ENCODE measurements around the gene C12orf56. TPM values are rescaled to one million over a fixed set of nuclear protein-coding genes. Genes with fewer than 3 reads are reported as not detected.
"Not testable (repeated sequence)": the region's sequence is repeated elsewhere in the genome, so short reads cannot be mapped to it uniquely, and the experiment has no call there.

C12orf56 gene
- total RNA-seq, 2 experiments from 2014 or later: not detected

DNA sequence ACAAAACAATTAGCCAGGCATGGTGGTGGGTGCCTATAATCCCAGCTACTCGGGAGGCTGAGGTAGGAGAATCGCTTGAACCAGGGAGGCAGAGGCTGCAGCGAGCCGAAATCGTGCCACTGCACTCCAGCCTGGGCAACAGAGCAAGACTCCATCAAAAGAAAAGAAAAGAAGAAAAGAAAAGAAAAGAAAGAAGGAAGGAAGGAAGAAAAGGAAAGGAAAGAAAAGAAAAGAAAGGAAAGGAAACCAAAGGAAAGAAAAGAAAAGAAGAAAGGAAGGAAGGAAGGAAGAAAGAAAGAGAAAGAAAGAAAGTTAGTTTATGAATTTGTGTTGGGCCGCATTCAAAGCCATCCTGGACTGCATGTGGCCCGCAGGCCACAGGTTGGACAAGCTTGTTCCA, 172.9 kb downstream of the C12orf56 start:
- not testable (repeated sequence) for H3K27ac Mint-ChIP-seq, H3K4me3 Mint-ChIP-seq, DNase-seq, H3K9me3 Mint-ChIP-seq, H3K27me3 Mint-ChIP-seq
- Mint-ChIP-seq H3K36me3 (peaks cover 17% of the 10 kb centered on the region), H3K4me1 (peaks cover 30% of the 10 kb centered on the region)

DNA sequence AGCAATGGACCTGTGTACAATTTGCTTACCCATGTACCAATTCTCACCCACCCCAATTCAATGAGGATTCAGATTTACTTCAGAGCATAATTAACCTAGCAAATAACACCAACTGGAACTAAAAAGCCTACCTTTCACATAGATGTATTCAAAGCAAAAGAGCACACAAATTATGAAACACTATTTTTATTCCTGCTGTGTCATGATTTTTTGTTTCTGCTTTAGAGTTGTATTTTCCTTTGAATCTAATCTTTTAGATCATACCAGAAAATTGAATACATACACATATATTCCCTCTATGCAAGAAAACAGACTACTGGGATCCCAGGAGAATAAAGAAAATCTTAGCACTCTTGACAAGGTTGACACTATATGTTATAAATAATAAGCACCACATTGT, 174.3 kb downstream of the C12orf56 start:
- Mint-ChIP-seq H3K4me3 (no peak overlapping the region), H3K27me3 (no peaks in the 10 kb centered on the region), H3K36me3 (peaks cover 26% of the 10 kb centered on the region), H3K27ac (no peak overlapping the region), H3K4me1 (peaks cover 26% of the 10 kb centered on the region), H3K9me3 (no peaks in the 10 kb centered on the region)
- no peak for DNase-seq

Other genes starting within 250 kb of the C12orf56 start
- gene KICS2, start 168.5 kb downstream of the C12orf56 start, total RNA-seq: 10 to 100 TPM; 12.9 to 13.4 TPM
- 100 to 1,000 TPM; 193 to 194 TPM for gene XPOT, start 13.6 kb upstream of the C12orf56 start, total RNA-seq
- 10 to 100 TPM; 18.0 to 18.1 TPM for gene TBK1, start 61.4 kb upstream of the C12orf56 start, total RNA-seq
- 10 to 100 TPM; 48.0 to 51.0 TPM for gene RASSF3, start 219.7 kb upstream of the C12orf56 start, total RNA-seq